H1 (cell line): ENCODE data around the gene TNFRSF18. TPM values are rescaled to one million over a fixed set of nuclear protein-coding genes. Genes with fewer than 3 reads are reported as not detected.

Experiments
- CTCF ChIA-PET: fragments of 300-600 bp; sonication (Branson Sonifier 250); formaldehyde crosslinking; loops from one replicate; lab custom pipeline; 2021; ENCODE audit not compliant: partially characterized antibody; lab: Charles Lee
- POLR2A ChIA-PET: fragments of 300-600 bp; sonication (Branson Sonifier 250); formaldehyde crosslinking; loops from one replicate; lab custom pipeline; 2021; ENCODE audit warnings: inconsistent platforms; ENCODE audit not compliant: partially characterized antibody; lab: Charles Lee
- DNase-seq, 2 experiments: peaks; one replicate each; pipeline versions ENCODE4 v3.0.0 to v3.0.0-alpha.2; 2010 to 2022; ENCODE audit warnings: low spot score in 2 of 2, low read depth in 1 of 2, mixed read lengths in 1 of 2
- FAIRE-seq: peaks from 2 replicates; lab custom pipeline; 2011; peaks lifted over from hg19 to GRCh38; lab: Jason Lieb, UNC
- H2AFZ ChIP-seq: 2 replicates; pipeline ENCODE4 v1.8.1; 2012; ENCODE audit warnings: low read length, inconsistent platforms
- H2AK5ac ChIP-seq: 2 replicates; pipeline ENCODE4 v1.6.1; 2013; ENCODE audit warnings: low read depth, low read length
- H2BK120ac ChIP-seq: replicated peaks from 2 replicates; pipeline ENCODE3; 2013; ENCODE audit warnings: low read depth, low read length, inconsistent platforms
- H2BK12ac ChIP-seq: 2 replicates; pipeline ENCODE4 v1.6.1; 2013; ENCODE audit warnings: low read depth, low read length
- H2BK15ac ChIP-seq: 2 replicates; pipeline ENCODE4 v1.6.1; 2013; ENCODE audit warnings: low read length
- H2BK20ac ChIP-seq: 2 replicates; pipeline ENCODE4 v1.6.1; 2013; ENCODE audit warnings: low read length
- H2BK5ac ChIP-seq: 2 replicates; pipeline ENCODE4 v1.6.1; 2013; ENCODE audit warnings: low read depth, low read length
- H3K14ac ChIP-seq: 2 replicates; pipeline ENCODE4 v1.6.1; 2013; ENCODE audit warnings: inconsistent platforms; ENCODE audit not compliant: insufficient read length
- H3K18ac ChIP-seq: 2 replicates; pipeline ENCODE4 v1.6.1; 2013; ENCODE audit warnings: low read length; ENCODE audit errors: extremely low read depth
- H3K23ac ChIP-seq: 2 replicates; pipeline ENCODE4 v1.6.1; 2013; ENCODE audit warnings: inconsistent platforms; ENCODE audit not compliant: insufficient read length
- H3K23me2 ChIP-seq: 2 replicates; pipeline ENCODE4 v1.6.1; 2013; ENCODE audit warnings: low read depth, low read length
- H3K27ac ChIP-seq: 2 replicates; pipeline ENCODE4 v1.6.1; 2011; ENCODE audit warnings: low read depth, low read length, inconsistent platforms
- H3K27me3 ChIP-seq, 4 experiments: replicated peaks in 1 of 4; 1 replicate in 1 of 4; 2 replicates in 3 of 4; pipeline versions ENCODE4 v1.6.1 to v1.8.1; 2011 to 2013; ENCODE audit warnings: low read length in 3 of 4, mild to moderate bottlenecking in 3 of 4, inconsistent platforms in 2 of 4, mixed read lengths in 2 of 4, moderate library complexity in 1 of 4; ENCODE audit not compliant: control insufficient read depth in 3 of 4, insufficient read depth in 3 of 4; ENCODE audit errors: extremely low read depth in 1 of 4
- H3K36me3 ChIP-seq, 4 experiments: 2 replicates each; pipeline versions ENCODE4 v1.6.1 to v1.8.1; 2011 to 2013; ENCODE audit warnings: mild to moderate bottlenecking in 4 of 4, low read length in 3 of 4, moderate library complexity in 2 of 4, control low read depth in 1 of 4, inconsistent platforms in 1 of 4; ENCODE audit not compliant: insufficient read depth in 4 of 4, control insufficient read depth in 2 of 4
- H3K4ac ChIP-seq: replicated peaks from 2 replicates; pipeline ENCODE3; 2013; ENCODE audit warnings: low read length, low read depth, mixed read lengths, inconsistent platforms; ENCODE audit not compliant: insufficient read length
- H3K4me1 ChIP-seq, 4 experiments: replicated peaks in 1 of 4; 1 replicate in 1 of 4; 2 replicates in 3 of 4; pipeline versions ENCODE4 v1.6.1 to v1.8.1; 2011 to 2013; ENCODE audit warnings: low read length in 3 of 4, inconsistent platforms in 2 of 4, mixed read lengths in 1 of 4; ENCODE audit not compliant: insufficient read depth in 4 of 4, control insufficient read depth in 3 of 4
- H3K4me2 ChIP-seq, 2 experiments: 2 replicates each; pipeline versions ENCODE4 v1.6.1 to v1.8.1; 2011 to 2013; ENCODE audit warnings: low read depth in 2 of 2, low read length in 2 of 2, control low read depth in 1 of 2, inconsistent platforms in 1 of 2, mild to moderate bottlenecking in 1 of 2; ENCODE audit not compliant: insufficient read depth in 1 of 2
- H3K4me3 ChIP-seq, 4 experiments: fragments of 200-600, 300-600 bp in 1 of 4; sonication (generic), shearing (Covaris generic), sonication (Bioruptor Twin) in 1 of 4; 2 replicates each; pipeline versions ENCODE4 v1.5.1 to v1.8.1; 2011 to 2016; ENCODE audit warnings: low read length in 4 of 4, low read depth in 3 of 4, control low read depth in 2 of 4, inconsistent platforms in 2 of 4, mild to moderate bottlenecking in 2 of 4, mixed read lengths in 1 of 4, moderate library complexity in 1 of 4; ENCODE audit not compliant: insufficient read depth in 2 of 4; ENCODE audit errors: extremely low read depth in 1 of 4
- H3K56ac ChIP-seq: replicated peaks from 2 replicates; pipeline ENCODE3; 2013; ENCODE audit warnings: low read depth, mild to moderate bottlenecking, mixed read lengths, low read length, inconsistent platforms; ENCODE audit not compliant: insufficient read length
- H3K79me1 ChIP-seq: 2 replicates; pipeline ENCODE4 v1.6.1; 2013; ENCODE audit warnings: low read depth, low read length, control low read depth
- H3K79me2 ChIP-seq, 2 experiments: 2 replicates each; pipeline versions ENCODE4 v1.6.1 to v1.8.1; 2012 to 2013; ENCODE audit warnings: low read length in 2 of 2, mild to moderate bottlenecking in 2 of 2, inconsistent platforms in 1 of 2; ENCODE audit not compliant: insufficient read depth in 2 of 2, control insufficient read depth in 1 of 2
- H3K9ac ChIP-seq, 4 experiments: replicated peaks in 1 of 4; 1 replicate in 1 of 4; 2 replicates in 3 of 4; pipeline versions ENCODE4 v1.6.1 to v1.8.1; 2011 to 2013; ENCODE audit warnings: low read depth in 3 of 4, low read length in 3 of 4, control low read depth in 2 of 4, mild to moderate bottlenecking in 2 of 4, moderate library complexity in 2 of 4, inconsistent platforms in 1 of 4; ENCODE audit errors: extremely low read depth in 1 of 4
- H3K9me3 ChIP-seq, 2 experiments: 2 replicates each; pipeline versions ENCODE4 v1.6.1 to v1.8.1; 2012 to 2013; ENCODE audit warnings: mild to moderate bottlenecking in 2 of 2, moderate library complexity in 2 of 2, control low read depth in 1 of 2, inconsistent platforms in 1 of 2, low read depth in 1 of 2, low read length in 1 of 2, mixed read lengths in 1 of 2; ENCODE audit not compliant: insufficient read depth in 2 of 2
- H4K20me1 ChIP-seq, 2 experiments: replicated peaks in 1 of 2; 2 replicates each; pipeline versions ENCODE3 to v1.8.1; 2011 to 2013; ENCODE audit warnings: inconsistent platforms in 2 of 2, low read length in 2 of 2, mild to moderate bottlenecking in 1 of 2; ENCODE audit not compliant: insufficient read depth in 2 of 2, control insufficient read depth in 1 of 2
- H4K5ac ChIP-seq: 2 replicates; pipeline ENCODE4 v1.6.1; 2013; ENCODE audit warnings: low read length, low read depth, mixed read lengths, inconsistent platforms; ENCODE audit not compliant: insufficient read length
- H4K8ac ChIP-seq: 2 replicates; pipeline ENCODE4 v1.8.0; 2013; ENCODE audit warnings: mild to moderate bottlenecking, moderate library complexity, low read length, inconsistent platforms; ENCODE audit not compliant: insufficient read depth; ENCODE audit errors: extremely low read depth
- H4K91ac ChIP-seq: replicated peaks from 2 replicates; pipeline ENCODE3; 2013; ENCODE audit warnings: low read length, mixed read lengths, inconsistent platforms; ENCODE audit not compliant: insufficient read length
- CEBPB ChIP-seq: IDR thresholded peaks from 2 replicates; pipeline ENCODE4 v1.6.1; 2012; ENCODE audit warnings: low read depth, low read length
- EZH2 ChIP-seq: fragments of 200-600 bp; sonication (generic); IDR thresholded peaks from 2 replicates; pipeline ENCODE4 v1.7.1; 2012; ENCODE audit warnings: low read depth, mild to moderate bottlenecking, moderate library complexity, low read length, inconsistent platforms; ENCODE audit not compliant: severe bottlenecking
- GTF2F1 ChIP-seq: IDR thresholded peaks from 2 replicates; pipeline ENCODE4 v1.6.1; 2012; ENCODE audit warnings: low read depth, low read length, improper control_type of control experiment, borderline replicate concordance
- KDM4A ChIP-seq: IDR thresholded peaks from one replicate; pipeline ENCODE4 v1.7.1; 2012; ENCODE audit warnings: low read depth, mild to moderate bottlenecking, moderate library complexity, low read length, inconsistent platforms; ENCODE audit not compliant: severe bottlenecking
- KDM5A ChIP-seq: fragments of 200-600 bp; IDR thresholded peaks from 2 replicates; pipeline ENCODE4 v1.7.1; 2012; ENCODE audit warnings: mild to moderate bottlenecking, low read length, inconsistent platforms, mixed read lengths
- POU5F1 ChIP-seq: IDR thresholded peaks from 2 replicates; pipeline ENCODE4 v1.6.1; 2011; ENCODE audit warnings: low read depth, mild to moderate bottlenecking, low read length, moderate library complexity
- RNF2 ChIP-seq: fragments of 200-900, 300-1000 bp; sonication (generic); IDR thresholded peaks from 2 replicates; pipeline ENCODE4 v1.7.1; 2016; ENCODE audit warnings: borderline replicate concordance, low read depth, mild to moderate bottlenecking, antibody characterized with exemption, low read length; ENCODE audit not compliant: poor library complexity, severe bottlenecking; ENCODE audit errors: missing control alignments
- SAP30 ChIP-seq: fragments of 300-600 bp; sonication (generic); IDR thresholded peaks from 2 replicates; pipeline ENCODE4 v1.7.1; 2012; ENCODE audit warnings: low read length, moderate library complexity, mild to moderate bottlenecking, inconsistent platforms; ENCODE audit not compliant: insufficient read depth, insufficient replicate concordance
- TAF1 ChIP-seq: IDR thresholded peaks from 2 replicates; pipeline ENCODE4 v1.6.1; 2011; ENCODE audit warnings: mild to moderate bottlenecking, low read depth, low read length
- TCF12 ChIP-seq: IDR thresholded peaks from 2 replicates; pipeline ENCODE4 v1.6.1; 2011; ENCODE audit warnings: low read depth, mild to moderate bottlenecking, low read length
- TEAD4 ChIP-seq: IDR thresholded peaks from 2 replicates; pipeline ENCODE4 v1.6.1; 2012; ENCODE audit warnings: low read depth, low read length, inconsistent platforms, mixed read lengths
- WGBS, 2 experiments: shearing (Covaris generic) in 1 of 2; methylation state at CpG; one replicate each; pipeline versions ENCODE4 v1.1.6 to v1.1.7; 2013 to 2015; ENCODE audit warnings: low lambda C conversion rate in 2 of 2, mixed read lengths in 2 of 2, inconsistent platforms in 1 of 2, low coverage in 1 of 2, missing lambda C conversion rate in 1 of 2; ENCODE audit not compliant: insufficient replicate concordance in 2 of 2, insufficient coverage in 1 of 2, insufficient read length in 1 of 2; ENCODE audit errors: extremely low coverage in 1 of 2, missing lambda C conversion rate in 1 of 2; 5-methylcytosine and 5-hydroxymethylcytosine counted together
- polyA plus RNA-seq, 7 experiments: library from polyadenylated mRNA; depleted of rRNA in 3 of 7; stranded (reverse) in 5 of 7; unstranded in 2 of 7; fragments of >200 nt in 5 of 7; fragments of 200-250 nt in 2 of 7; gene quantifications; 1 replicate in 5 of 7; 2 replicates in 1 of 7; 4 replicates in 1 of 7; pipeline versions ENCODE4 v1.2.1 to v1.2.3, GENCODE V29; 2011 to 2013; ENCODE audit warnings: missing spikeins in 2 of 7, mixed read lengths in 2 of 7
- total RNA-seq: library from RNA; stranded (reverse); fragmentation: NEBNext Ultra II Directional; extraction: Animal tissue kit (Norgen Biotek cat#: 25700); gene quantifications from 2 replicates; pipeline ENCODE4 v1.2.1, GENCODE V29; 2021
- TF ChIP-seq, protein P1 (sequence below): IDR thresholded peaks from 2 replicates; pipeline ENCODE4 v1.6.1; 2011; ENCODE audit warnings: low read depth, mild to moderate bottlenecking, low read length; ENCODE audit not compliant: insufficient read depth

The TNFRSF18 gene
- total and polyA plus RNA-seq, 2 of the 8 experiments (the other 6 are each of a cell fraction or from before 2014, with no cell fraction given) = 1.5 to 2.5 TPM

- FAIRE-seq (no peak), DNase-seq (peak in 1 of 2 experiments; percentile 45)
- no peak overlapping the region for H3K14ac ChIP-seq
- H3K4ac ChIP-seq = no peak overlapping the region
- H2BK12ac ChIP-seq = no peak overlapping the region
- no peak overlapping the region for H3K18ac ChIP-seq
- peaks cover 0 to 33% (median 15%) of the 10 kb centered on the region in 4 experiments; a peak in 6 of 7 replicates for H3K4me1 ChIP-seq
- no peak overlapping the region for H2AK5ac ChIP-seq
- H4K8ac ChIP-seq = no peak overlapping the region
- H3K56ac ChIP-seq = no peak overlapping the region
- H3K4me3 ChIP-seq = no peak overlapping the region
- H2AFZ ChIP-seq = no peak overlapping the region
- WGBS, 2 experiments = 94% methylated on average over 9 of the region's 36 CpGs; no CpG with 5 or more reads in 1 of the 2 experiments
- ChIA-PET CTCF (interaction anchor here (0.6 to 1.0 kb wide), 2 partner anchors 124 to 205 kb away, joined by 3 read pairs; no protein-coding TSS in a partner anchor), POLR2A (interaction anchor here (0.8 to 1.2 kb wide), 3 partner anchors 31 to 122 kb away, joined by 3 read pairs; no protein-coding TSS in a partner anchor)
- no peak overlapping the region for H2BK120ac ChIP-seq
- H3K27ac ChIP-seq = no peak overlapping the region
- no peaks in the 10 kb centered on the region; a peak in 2 of 4 replicates for H3K79me2 ChIP-seq
- peaks cover 5% of the 10 kb centered on the region; the same call in 1 of the 2 replicates for H3K23me2 ChIP-seq
- H2BK15ac ChIP-seq = no peak overlapping the region
- H3K23ac ChIP-seq = no peak overlapping the region
- no peaks in the 10 kb centered on the region for H3K36me3 ChIP-seq
- H3K9ac ChIP-seq = no peak overlapping the region
- no peak overlapping the region for H4K5ac ChIP-seq
- no peak overlapping the region for H3K4me2 ChIP-seq
- no peaks in the 10 kb centered on the region for H4K20me1 ChIP-seq
- H3K27me3 ChIP-seq = 0 out of 7 replicates have a peak, but pooled peaks cover 0 to under 1% (median 0%) of the 10 kb centered on the region in 4 experiments
- H2BK20ac ChIP-seq = no peak overlapping the region
- H4K91ac ChIP-seq = no peak overlapping the region
- no peaks in the 10 kb centered on the region; the same call in 1 of the 2 replicates for H3K79me1 ChIP-seq
- H3K9me3 ChIP-seq = no peaks in the 10 kb centered on the region
- no peak overlapping the region for H2BK5ac ChIP-seq
- TF ChIP-seq TAF1 = no peak
- no peak for TF ChIP-seq GTF2F1
- no peak for TF ChIP-seq TCF12
- TF ChIP-seq RNF2 = no peak
- no peak for TF ChIP-seq CEBPB
- TF ChIP-seq EZH2 = no peak
- no peak for TF ChIP-seq SAP30
- TF ChIP-seq TEAD4 = no peak
- no peak for TF ChIP-seq KDM4A
- no peak for TF ChIP-seq KDM5A
- TF ChIP-seq, protein P1, sequence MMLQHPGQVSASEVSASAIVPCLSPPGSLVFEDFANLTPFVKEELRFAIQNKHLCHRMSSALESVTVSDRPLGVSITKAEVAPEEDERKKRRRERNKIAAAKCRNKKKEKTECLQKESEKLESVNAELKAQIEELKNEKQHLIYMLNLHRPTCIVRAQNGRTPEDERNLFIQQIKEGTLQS = no peak
- TF ChIP-seq POU5F1 = no peak
Measured at GRCh38 chr1:1167841-1168450, 38.4 kb downstream of the TNFRSF18 start.
